ENCODE data around the gene MRPL21. TPM values are rescaled to one million over a fixed set of nuclear protein-coding genes. Genes with fewer than 3 reads are reported as not detected.

The MRPL21 gene
- polyA plus RNA-seq, 6 donors from 2014 or later = 94.8 to 125 (median 116) TPM

DNA sequence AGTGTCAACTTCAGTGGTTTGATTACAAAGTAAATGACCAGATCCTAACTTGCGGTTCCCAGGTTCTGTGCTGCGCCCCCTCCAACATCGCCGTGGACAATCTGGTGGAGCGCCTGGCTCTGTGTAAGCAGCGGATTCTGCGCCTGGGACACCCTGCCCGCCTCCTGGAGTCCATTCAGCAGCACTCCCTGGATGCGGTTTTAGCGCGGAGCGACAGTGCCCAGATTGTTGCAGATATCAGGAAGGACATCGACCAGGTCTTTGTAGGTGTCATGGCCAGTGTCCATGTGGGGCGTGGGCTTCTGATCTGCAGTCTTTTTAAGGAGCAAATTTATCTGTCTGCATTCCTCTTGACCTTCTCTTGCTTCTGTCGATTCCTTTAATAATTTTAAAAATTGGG is 11.1 kb upstream of the MRPL21 start:
- DNase-seq (no peak), ATAC-seq (ENCODE audit: low read depth in 2 of 2) (no peak)
- Mint-ChIP-seq H3K27ac (no peak overlapping the region), H3K27me3 (no peaks in the 10 kb centered on the region), H3K36me3 (peaks cover 13 to 19% of the 10 kb centered on the region in 2 donors), H3K9me3 (no peaks in the 10 kb centered on the region), H3K4me1 (peaks cover 0 to 6% (median 0%) of the 10 kb centered on the region in 3 donors), H3K4me3 (no peak overlapping the region)

DNA sequence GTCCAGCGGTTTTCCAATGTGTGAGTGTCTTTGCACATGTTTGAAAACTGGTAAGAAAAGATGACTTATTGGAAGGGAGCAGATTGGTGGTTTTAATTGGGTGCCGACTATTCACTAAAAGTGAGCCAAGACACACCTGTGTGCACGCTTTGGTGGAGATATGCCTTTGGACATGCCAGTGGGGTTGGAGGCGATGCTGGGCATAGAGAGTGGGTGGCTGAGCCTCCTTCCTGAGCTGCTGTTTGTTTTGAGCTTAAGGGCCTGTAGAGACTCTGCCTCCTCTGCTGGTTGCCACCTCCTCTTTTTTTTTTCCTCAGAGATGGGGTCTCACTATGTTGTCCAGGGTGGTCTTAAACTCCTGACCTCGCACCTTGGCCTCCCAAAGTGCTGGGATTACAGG is 9.6 kb upstream of the MRPL21 start:
- Mint-ChIP-seq H3K27me3 (no peaks in the 10 kb centered on the region), H3K4me3 (no peak overlapping the region), H3K4me1 (no peaks in the 10 kb centered on the region), H3K27ac (peak overlapping the region in 1 of 6 donors; percentile 54), H3K36me3 (peaks cover 0 to 9% of the 10 kb centered on the region in 2 donors), H3K9me3 (no peaks in the 10 kb centered on the region)
- no peak for ATAC-seq (ENCODE audit: low read depth in 2 of 2)
- no peak for DNase-seq

DNA sequence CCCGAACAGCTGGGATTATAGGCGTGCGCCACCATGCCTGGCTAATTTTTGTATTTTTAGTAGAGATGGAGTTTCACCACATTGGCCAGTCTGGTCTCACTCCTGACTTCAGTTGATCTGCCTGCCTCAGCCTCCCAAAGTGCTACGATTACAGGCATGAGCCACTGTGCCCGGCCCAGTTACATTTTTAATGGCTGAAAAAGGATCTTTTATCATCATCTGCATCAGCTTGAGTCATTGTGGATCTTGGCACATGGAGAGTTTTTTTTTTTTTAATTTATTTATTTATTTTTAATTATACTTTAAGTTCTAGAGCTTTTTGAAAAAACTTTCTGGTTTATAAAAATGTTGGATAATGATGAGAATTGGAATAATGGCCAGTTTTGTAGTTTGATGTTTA is 8.6 kb upstream of the MRPL21 start:
- Mint-ChIP-seq H3K4me3 (no peak overlapping the region), H3K36me3 (peaks cover 4 to 5% of the 10 kb centered on the region in 2 donors), H3K27me3 (no peaks in the 10 kb centered on the region), H3K4me1 (peaks cover 0 to 4% (median 0%) of the 10 kb centered on the region in 3 donors), H3K27ac (no peak overlapping the region), H3K9me3 (no peaks in the 10 kb centered on the region)
- no peak for ATAC-seq (ENCODE audit: low read depth in 2 of 2)
- no peak for DNase-seq

DNA sequence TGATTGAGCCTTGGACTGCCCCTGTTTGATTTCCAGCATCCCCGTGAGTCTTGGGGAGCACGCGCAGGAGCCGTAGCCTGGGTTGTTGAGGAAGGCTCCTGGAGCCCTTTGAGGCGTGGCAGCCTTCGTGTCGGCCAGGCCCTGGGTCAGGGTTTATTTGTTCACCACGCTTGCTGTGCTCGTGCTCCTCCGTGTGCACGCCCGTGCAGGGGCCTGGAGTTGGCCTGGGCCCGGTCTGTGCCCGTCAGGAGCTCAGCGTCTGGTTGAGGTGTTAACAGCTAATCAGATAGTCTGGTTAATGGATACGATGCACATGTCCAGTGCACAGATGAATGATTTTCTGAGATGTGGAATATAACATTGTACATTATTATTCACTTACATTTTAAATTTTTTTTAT is 8.1 kb upstream of the MRPL21 start:
- ATAC-seq (ENCODE audit: low read depth in 2 of 2) = no peak
- Mint-ChIP-seq H3K4me3 (no peak overlapping the region), H3K4me1 (peaks cover 0 to 5% (median 0%) of the 10 kb centered on the region in 3 donors), H3K27ac (no peak overlapping the region), H3K36me3 (peaks cover 5 to 7% of the 10 kb centered on the region in 2 donors), H3K9me3 (no peaks in the 10 kb centered on the region), H3K27me3 (no peaks in the 10 kb centered on the region)
- DNase-seq = no peak

DNA sequence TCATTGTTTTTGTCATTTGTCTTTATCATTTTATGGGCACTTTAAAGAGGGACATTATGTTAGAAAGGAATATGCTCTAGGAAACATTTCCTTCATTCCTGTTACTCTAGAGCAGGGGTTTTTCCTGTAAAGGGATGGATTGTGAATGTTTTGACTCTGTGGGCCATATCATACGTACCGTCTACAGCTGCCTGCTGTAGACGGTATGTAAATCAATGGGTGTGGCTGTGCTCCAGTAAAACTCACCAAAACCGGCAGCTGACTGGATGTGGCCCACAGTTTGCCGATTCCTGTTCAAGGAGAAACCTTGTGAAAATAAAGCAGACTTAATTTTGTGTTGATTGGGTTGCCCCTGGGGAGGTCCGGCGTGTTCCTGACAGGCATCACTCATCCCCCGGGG is 7.3 kb upstream of the MRPL21 start:
- DNase-seq = no peak
- no peaks in the 10 kb centered on the region for H3K9me3 Mint-ChIP-seq
- peaks cover 0 to 5% (median 4%) of the 10 kb centered on the region in 3 donors for H3K4me1 Mint-ChIP-seq
- H3K4me3 Mint-ChIP-seq = no peak overlapping the region
- ATAC-seq (ENCODE audit: low read depth in 2 of 2) = no peak
- H3K27ac Mint-ChIP-seq = no peak overlapping the region
- peaks cover 5 to 7% of the 10 kb centered on the region in 2 donors for H3K36me3 Mint-ChIP-seq
- no peaks in the 10 kb centered on the region for H3K27me3 Mint-ChIP-seq

DNA sequence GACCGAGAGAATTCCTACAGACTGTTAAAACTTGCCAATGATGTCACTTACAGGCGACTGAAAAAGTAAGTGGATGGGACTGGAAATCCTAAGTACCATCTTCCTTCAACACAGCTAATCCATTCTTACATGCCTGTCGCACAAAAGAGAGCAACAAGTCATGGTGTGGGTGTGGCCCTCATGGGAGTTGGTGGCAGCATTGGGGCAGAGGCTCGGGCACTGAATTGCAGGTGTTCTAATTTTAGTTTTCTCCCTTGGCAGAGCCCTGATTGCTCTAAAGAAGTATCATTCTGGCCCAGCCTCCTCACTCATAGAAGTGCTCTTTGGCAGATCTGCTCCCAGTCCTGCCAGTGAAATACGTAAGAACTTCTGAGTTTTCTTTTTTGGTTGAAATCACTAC is 4.6 kb upstream of the MRPL21 start:
- peak overlapping the region in 1 of 6 donors; percentile 32 for H3K27ac Mint-ChIP-seq

DNA sequence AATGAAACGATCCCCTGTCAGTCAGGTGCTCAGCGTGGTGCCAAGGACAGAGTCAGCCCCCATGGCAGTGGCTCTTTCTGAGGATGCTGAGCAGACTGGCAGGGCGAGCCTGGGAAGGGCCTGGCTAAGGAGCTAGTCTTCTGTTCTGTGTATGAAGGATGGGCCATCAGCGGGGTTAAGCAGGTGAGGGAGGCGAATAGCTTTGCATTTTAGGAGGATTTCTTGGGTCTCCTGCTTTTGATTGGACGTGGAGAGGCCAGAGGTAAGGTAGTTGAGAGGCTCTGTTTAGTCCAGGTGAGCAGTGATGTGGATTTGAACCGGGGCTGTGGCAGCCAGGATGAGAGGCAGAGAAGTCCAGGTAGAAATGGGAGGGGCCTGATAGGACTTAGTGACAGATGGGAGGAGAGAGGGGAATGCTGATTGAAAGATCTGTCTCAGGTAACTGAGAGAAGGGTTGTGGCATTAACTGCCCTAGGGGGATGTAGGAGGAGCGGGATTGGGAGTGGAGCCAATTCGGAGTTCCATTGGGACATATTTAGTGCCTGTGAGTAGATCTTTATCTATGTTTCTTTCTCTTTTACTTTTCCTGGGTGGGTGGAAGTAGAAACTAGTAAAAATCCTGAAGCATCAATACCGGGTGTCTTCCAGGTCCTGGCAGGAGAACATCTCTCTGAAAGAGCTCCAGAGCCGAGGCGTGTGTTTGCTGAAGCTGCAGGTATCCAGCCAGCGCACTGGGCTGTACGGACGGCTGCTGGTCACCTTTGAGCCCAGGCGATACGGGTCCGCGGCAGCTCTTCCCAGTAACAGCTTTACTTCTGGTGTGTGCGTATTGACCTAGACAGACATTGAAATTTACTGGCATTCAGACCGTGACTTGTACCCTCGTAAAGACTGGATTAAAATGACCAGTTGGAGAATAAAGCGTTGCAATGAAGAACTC is 2.1 kb upstream of the MRPL21 start:
- Mint-ChIP-seq H3K27me3 (no peaks in the 10 kb centered on the region), H3K4me1 (peaks cover 38 to 49% (median 47%) of the 10 kb centered on the region in 3 donors), H3K9me3 (no peaks in the 10 kb centered on the region), H3K27ac (peak overlapping the region in 1 of 6 donors; percentile 74), H3K4me3 (peak overlapping the region; percentile 30 to 99 (median 98)), H3K36me3 (peaks cover 5 to 7% of the 10 kb centered on the region in 2 donors)
- ATAC-seq (ENCODE audit: low read depth in 2 of 2) (no peak), DNase-seq (no peak)

More for the DNA sequence above, 4.6 kb upstream of the MRPL21 start:
- no peaks in the 10 kb centered on the region for H3K27me3 Mint-ChIP-seq
- H3K4me1 Mint-ChIP-seq = peaks cover 19 to 30% (median 28%) of the 10 kb centered on the region in 3 donors
- DNase-seq (no peak), ATAC-seq (ENCODE audit: low read depth in 2 of 2) (no peak)
- no peaks in the 10 kb centered on the region for H3K9me3 Mint-ChIP-seq
- H3K4me3 Mint-ChIP-seq = peak overlapping the region in 1 of 8 donors; percentile 51
- H3K36me3 Mint-ChIP-seq = peaks cover 5 to 7% of the 10 kb centered on the region in 2 donors

DNA sequence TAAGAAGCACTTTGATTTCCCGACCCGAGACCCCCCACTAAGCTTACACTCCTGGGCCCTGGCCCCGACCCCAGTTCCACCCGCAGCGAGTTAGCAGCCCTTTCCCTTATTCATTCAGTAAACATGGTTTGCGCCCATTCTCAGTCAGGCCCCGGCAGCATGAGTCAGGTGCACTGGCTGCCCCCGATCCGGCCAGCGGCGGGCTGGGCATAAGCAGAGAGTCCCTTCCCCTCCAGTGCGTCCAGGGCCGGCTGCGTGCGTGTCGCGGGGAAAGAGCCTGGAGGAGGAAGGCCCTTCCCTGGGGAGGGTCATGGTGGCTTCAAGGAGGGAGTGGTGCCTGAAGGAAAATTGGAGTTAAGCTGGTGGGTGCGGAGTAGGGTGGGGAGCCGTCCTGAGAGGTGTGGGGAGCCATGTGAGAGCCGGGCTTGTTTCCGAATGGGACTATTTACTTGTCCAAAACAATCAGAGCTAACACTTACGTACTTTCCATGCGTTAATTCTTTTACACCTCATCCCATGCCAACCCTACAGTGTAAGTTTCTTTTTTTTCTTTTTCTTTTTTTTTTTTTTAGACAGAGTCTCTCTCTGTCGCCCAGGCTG is 716 bp upstream of the MRPL21 start:
- Mint-ChIP-seq H3K36me3 (peaks cover 7 to 10% of the 10 kb centered on the region in 2 donors), H3K4me3 (peak overlapping the region; percentile 97 to 99 (median 98)), H3K4me1 (peaks cover 40 to 49% (median 47%) of the 10 kb centered on the region in 3 donors), H3K27ac (peak overlapping the region; percentile 70 to 96 (median 95)), H3K27me3 (no peaks in the 10 kb centered on the region), H3K9me3 (no peaks in the 10 kb centered on the region)
- DNase-seq (peak; percentile 7), ATAC-seq (ENCODE audit: low read depth in 2 of 2) (peak; percentile 20 to 26)

DNA sequence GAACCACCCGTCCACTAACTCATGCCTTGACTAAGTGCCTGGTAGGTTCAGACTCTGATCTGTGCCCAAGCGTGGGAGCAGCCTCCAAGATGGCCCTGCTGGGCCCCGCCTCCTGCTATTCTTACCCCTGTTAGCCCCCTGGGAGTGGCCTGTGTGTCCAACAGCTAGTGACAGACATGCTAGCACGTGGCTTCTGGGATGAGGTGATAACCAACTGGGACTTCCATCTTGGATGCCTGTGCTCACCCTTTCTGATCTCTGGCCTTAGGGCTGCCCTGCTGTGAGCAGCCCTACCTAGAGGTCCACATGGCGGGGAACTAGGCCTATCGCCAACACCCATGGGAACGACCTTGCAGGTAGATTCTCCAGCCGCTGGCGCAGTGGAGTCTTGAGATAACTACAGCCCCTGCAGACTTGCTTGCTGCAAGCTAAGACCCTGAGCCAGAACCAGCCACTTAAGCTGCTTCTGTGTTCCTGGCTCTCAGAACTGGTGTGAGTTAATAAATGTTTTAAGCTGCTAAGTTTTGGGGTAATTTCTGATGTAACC is 2.7 kb downstream of the MRPL21 start:
- H3K27me3 Mint-ChIP-seq = no peaks in the 10 kb centered on the region
- H3K36me3 Mint-ChIP-seq = peaks cover 0 to 7% of the 10 kb centered on the region in 2 donors
- no peak overlapping the region for H3K27ac Mint-ChIP-seq
- H3K4me1 Mint-ChIP-seq = peaks cover 43% of the 10 kb centered on the region in 3 donors
- DNase-seq (no peak), ATAC-seq (ENCODE audit: low read depth in 2 of 2) (no peak)
- H3K9me3 Mint-ChIP-seq = no peaks in the 10 kb centered on the region
- peak overlapping the region in 2 of 8 donors; percentile 37 to 80 for H3K4me3 Mint-ChIP-seq

DNA sequence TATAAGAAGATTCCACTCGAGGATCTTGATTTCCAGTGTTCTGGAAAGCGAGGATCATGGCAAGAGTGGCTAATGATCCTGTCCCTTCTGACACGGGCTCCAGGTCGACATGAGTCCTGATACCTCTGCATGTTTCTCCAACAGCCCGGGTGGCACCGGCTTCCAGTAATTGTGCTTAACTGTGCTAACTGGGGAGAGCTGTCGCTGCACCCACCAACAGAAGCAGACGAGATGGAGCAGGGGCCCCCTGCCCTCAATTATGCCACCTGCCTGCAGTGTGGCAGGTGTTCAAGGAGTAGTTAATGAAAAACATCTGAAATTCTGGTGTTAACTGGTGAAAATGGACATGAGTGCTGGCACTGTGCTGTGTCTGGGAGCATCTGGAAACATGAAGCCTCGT is 6.2 kb downstream of the MRPL21 start:
- ATAC-seq (ENCODE audit: low read depth in 2 of 2) = no peak
- peaks cover 11 to 16% (median 11%) of the 10 kb centered on the region in 3 donors for H3K4me1 Mint-ChIP-seq

DNA sequence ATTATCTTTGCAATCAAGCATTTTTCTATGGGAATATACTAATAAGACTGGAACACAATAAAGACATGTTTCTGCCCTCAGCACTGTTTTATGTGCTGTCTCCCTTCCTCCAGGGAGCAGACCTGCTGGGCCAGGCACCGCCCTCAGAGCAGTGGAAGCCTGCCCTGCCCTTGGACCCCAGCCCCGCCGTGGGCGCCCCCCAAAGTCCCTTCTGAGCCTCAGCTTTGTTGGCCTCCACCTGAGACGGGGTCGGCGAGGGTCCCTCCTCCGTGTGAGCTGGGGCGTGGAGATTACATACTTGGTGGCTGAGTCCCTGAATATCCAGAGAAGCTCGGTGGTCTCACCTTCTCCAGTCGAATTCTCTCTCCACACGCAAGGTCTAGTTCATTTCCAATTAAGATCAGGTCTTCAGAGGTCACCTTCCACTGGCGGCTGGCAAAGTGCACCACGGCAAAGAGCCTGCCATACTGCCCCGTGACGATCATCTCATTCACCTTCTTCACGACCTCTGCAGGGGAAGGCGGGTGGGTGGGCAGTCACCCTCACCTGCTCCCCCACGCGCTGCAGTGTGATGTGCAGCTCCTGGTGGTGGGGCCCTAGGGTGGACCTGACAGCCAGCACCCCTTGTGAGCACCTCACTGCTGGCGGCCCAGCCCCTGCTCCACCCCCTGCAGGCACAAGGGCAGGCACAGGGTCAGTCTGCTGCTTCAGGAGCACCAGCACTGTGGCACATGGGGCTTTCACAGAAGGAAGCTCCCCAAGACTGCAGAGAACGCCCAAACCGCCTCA is 7.3 kb downstream of the MRPL21 start:
- H3K36me3 Mint-ChIP-seq = peaks cover under 1 to 7% of the 10 kb centered on the region in 2 donors
- no peaks in the 10 kb centered on the region for H3K9me3 Mint-ChIP-seq
- DNase-seq (no peak), ATAC-seq (ENCODE audit: low read depth in 2 of 2) (no peak)
- peaks cover 0 to 6% (median under 1%) of the 10 kb centered on the region in 3 donors for H3K4me1 Mint-ChIP-seq
- H3K27ac Mint-ChIP-seq = peak overlapping the region in 1 of 6 donors; percentile 18
- H3K27me3 Mint-ChIP-seq = no peaks in the 10 kb centered on the region
- H3K4me3 Mint-ChIP-seq = no peak overlapping the region

More for the DNA sequence above, 6.2 kb downstream of the MRPL21 start:
- Mint-ChIP-seq H3K27ac (no peak overlapping the region), H3K9me3 (no peaks in the 10 kb centered on the region), H3K4me3 (no peak overlapping the region), H3K36me3 (peaks cover 0 to 7% of the 10 kb centered on the region in 2 donors), H3K27me3 (no peaks in the 10 kb centered on the region)
- DNase-seq = no peak

DNA sequence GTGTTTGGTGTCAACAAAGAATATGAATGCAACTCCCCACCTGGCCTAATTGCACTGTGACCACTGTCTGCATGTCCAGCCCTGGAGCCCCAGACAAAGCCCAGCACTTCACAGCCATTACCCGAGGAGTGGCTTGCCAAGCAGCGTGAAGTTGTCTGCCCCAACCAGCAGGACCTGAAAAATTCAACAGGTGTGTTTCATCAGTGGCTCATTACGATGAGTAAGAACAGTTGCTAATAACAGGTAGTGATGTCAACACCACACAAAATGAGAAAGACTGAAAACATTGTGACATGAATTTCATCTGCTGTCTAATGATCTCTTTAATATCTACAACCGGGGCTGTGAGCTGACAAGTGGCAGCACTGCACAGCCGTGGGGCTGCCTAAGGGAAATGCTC is 10.3 kb downstream of the MRPL21 start:
- Mint-ChIP-seq H3K9me3 (no peaks in the 10 kb centered on the region), H3K27ac (peak overlapping the region in 1 of 6 donors; percentile 42), H3K27me3 (no peaks in the 10 kb centered on the region), H3K36me3 (peaks cover 0 to 10% of the 10 kb centered on the region in 2 donors), H3K4me1 (peaks cover 0 to 3% (median 0%) of the 10 kb centered on the region in 3 donors), H3K4me3 (no peak overlapping the region)
- ATAC-seq (ENCODE audit: low read depth in 2 of 2) (no peak), DNase-seq (no peak)

DNA sequence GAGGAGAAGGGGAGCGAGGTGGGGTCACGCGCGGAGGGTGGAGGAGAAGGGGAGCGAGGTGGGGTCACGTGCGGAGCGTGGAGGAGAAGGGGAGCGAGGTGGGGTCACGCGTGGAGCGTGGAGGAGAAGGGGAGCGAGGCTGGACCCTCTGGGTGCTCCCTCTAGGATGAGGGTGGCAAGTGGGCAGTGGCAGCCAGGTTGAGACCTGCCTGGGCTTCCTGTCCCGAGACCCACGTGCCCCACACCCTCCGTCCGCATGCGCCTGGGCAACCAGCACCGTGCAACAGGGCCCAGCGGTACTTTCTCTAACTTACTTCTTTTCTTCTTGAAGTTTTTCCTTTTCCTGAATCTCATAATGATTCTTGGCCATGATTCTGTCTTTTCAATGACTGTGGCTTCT is 11.1 kb downstream of the MRPL21 start:
- Mint-ChIP-seq H3K27ac (no peak overlapping the region), H3K27me3 (no peaks in the 10 kb centered on the region), H3K4me1 (peaks cover 0 to 3% (median 0%) of the 10 kb centered on the region in 3 donors), H3K4me3 (no peak overlapping the region), H3K36me3 (peaks cover 0 to 10% of the 10 kb centered on the region in 2 donors), H3K9me3 (no peaks in the 10 kb centered on the region)
- DNase-seq = no peak
- no peak for ATAC-seq (ENCODE audit: low read depth in 2 of 2)

Measured in naive B cell (primary cell).